ENCODE data around the gene CSAD.

DNA sequence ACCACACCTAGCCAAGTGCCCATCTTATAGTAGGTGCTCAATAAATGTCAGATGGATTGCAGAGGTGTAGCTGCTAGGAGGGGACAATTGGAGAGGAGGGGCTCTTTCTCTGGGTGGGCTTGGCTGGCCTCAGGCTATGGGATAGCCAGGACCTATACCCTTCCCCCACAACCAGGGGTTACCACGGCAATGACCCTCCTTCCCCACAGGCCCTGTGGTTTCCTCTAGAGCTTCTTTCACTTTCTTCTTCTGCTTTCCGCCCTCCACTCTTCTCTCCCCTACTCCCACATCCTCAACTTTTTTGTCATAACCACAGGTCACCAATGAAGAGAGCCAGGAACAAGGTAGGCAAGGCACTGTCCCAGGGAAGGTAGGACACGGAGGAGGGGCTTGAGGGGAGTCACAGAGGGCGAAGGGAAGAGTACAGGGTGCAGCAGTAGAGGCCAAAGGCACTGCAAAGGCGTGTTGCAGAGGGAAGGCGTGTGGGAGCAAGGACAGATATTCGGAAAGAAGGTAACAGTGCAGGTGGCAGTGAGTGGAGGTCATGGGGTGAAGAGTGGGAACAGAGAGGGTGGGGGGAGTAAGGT is 28.2 kb upstream of the CSAD start:
- TF ChIP-seq, protein P1, sequence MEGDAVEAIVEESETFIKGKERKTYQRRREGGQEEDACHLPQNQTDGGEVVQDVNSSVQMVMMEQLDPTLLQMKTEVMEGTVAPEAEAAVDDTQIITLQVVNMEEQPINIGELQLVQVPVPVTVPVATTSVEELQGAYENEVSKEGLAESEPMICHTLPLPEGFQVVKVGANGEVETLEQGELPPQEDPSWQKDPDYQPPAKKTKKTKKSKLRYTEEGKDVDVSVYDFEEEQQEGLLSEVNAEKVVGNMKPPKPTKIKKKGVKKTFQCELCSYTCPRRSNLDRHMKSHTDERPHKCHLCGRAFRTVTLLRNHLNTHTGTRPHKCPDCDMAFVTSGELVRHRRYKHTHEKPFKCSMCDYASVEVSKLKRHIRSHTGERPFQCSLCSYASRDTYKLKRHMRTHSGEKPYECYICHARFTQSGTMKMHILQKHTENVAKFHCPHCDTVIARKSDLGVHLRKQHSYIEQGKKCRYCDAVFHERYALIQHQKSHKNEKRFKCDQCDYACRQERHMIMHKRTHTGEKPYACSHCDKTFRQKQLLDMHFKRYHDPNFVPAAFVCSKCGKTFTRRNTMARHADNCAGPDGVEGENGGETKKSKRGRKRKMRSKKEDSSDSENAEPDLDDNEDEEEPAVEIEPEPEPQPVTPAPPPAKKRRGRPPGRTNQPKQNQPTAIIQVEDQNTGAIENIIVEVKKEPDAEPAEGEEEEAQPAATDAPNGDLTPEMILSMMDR (conservative IDR thresholded peaks at IDR 0.05; ENCODE audit: low read depth, low read length), result no peak
- no peak for TF ChIP-seq EZH2 (IDR thresholded peaks at IDR 0.05; ENCODE audit: borderline replicate concordance, low read depth, low read length, poor library complexity, severe bottlenecking)
